GM19455 (cell line): ENCODE measurements around the gene SPIC.
"Not testable (repeated sequence)": the region's sequence is repeated elsewhere in the genome, so short reads cannot be mapped to it uniquely, and the experiment has no call there.

Experiments
- ATAC-seq: cut with Tn5 transposase; IDR thresholded peaks from one replicate; pipeline ENCODE4 v1.9.1; 2021; ENCODE audit not compliant: unreplicated experiment

SPIC gene

DNA sequence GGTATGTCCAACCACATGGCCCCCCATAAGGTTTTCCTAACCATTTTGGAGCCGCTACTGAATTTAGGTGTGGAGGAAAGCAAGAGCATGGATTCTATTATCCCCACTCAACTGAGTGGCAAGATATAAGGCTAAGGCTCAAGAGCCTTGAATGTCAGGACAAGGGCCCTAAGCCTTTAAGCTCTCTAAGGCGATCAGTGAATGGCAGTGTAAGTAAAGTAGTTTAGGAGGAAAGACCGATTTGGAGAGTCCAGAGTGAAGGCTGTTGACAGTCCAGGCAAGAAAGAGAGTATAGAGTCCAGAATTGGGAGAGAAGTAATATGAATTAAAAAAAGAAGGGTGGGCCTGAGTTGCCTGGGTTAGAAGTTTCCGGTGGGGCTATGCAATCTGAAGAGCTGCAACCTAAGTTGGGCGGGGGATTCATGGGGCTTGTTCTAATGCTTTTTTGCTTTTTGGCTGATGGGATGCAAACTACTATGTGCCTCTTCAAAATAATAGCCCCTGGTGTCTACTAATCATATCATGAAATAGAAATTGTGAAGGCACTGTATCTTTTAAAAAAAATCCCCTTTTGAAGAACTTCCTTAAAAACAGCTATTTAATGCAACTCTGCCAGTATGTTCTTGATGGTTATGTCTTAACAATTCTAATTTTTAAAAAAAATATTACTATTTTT is at the start of gene SPIC:
SPIC (plus strand) TSS at position 626 of the 676 bp plus-strand sequence. CDS start 1,569 bp downstream, outside the sequence.
- ATAC-seq = no peak

DNA sequence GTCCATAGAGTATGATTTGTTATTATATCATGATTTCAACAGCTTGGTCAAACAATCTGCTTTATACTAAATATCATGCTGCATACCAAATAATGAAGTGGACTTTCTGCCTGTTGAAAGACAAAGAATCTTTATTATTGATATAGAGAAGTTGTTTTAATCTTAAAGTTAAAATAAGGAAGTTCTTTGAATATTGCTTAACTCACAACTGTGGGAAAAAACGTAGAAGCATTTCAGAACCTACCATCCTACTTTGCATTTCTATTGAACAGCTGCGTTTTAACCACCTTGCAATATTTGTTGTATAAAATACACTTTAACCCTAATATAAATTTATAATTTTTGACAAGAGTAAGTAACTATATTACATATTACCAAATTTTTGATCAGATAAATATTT is 44.7 kb upstream of the SPIC start:
- no peak for ATAC-seq

DNA sequence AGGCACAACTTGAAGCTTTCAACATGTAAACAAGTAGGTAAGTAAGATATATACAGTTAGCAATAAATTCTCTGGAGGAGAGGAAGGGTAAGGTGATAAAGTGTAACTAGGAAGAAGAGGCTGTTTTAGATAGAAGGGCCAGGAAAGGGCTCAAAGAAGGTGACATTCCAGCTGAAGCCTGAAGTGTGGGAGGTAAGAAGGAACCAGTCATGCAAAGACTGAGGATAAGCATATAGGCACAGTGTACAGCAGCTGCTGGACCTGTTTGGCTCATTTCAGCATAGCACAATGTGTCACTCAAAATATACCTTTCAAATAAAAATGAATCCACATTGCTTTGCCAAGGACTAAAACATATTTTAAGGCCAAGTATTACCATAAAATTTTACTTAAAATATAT is 39.0 kb upstream of the SPIC start:
- no peak for ATAC-seq

DNA sequence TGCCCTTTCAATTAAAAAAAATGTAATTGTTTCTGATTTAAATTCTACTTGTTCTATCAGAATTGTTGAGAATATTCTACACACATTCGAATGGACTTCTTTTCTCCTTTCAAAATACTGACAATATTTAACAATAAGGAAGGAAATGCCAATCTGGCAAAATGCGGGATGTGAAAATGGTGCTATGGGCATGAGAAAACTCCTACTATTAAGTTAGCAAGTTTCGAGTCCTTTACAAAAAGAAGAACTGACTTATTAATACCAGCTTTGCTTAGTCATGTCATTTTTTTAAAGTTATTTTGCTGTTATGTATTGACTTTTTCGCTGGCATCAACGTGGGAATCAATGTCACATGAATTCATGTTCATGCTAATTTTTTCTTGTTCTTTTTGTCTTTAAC is 35.9 kb upstream of the SPIC start:
- ATAC-seq = no peak

DNA sequence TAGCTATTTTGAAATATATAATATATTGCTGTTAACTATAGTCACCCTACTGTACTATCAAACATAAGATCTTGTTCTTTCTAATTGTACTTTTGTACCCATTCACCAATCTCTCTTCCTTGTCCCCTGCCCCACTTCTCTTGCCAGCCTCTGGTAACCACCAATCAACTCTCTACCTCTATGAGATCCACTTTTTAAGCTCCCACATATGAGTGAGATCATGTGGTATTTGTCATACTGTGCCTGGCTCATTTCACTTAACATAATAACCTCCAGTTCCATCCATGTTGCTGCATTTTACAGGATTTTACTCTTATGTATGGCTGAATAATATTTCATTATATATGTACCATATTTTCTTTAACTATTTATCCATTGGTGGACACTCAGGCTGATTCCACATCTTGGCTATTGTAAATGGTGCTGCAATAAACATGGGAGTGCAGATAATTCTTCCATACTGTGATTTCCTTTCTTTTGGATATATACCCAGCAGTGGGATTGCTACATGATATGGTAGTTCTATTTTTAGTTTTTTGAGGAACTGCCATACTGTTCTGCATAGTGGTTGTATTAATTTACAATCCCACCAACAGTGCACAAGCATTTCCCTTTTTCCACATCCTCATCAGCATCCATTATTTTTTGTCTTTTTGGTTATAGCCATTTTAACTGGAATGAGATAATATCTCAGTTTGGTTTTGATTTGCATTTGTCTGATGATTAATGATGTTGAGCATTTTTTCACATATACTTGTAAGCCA is 33.5 kb upstream of the SPIC start:
- no peak for ATAC-seq

DNA sequence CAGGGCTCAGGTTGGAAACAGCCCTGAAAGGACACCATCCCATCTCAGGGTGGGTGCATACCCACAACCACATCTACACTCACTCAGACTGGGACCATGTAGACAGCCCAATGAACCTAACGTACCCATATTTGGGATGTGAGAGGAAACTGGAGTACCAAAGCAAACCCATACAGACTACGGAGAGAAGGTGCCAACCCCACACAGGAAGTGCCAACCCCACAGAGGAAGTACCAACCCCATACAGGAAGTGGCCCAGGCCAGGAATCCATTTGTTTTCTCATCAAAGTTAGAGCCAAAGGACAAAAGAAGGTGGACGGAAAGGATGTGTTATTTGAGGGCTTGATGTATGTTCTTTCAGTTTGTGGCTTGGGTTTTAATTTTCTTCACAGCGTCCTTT is 19.5 kb upstream of the SPIC start:
- ATAC-seq = no peak

DNA sequence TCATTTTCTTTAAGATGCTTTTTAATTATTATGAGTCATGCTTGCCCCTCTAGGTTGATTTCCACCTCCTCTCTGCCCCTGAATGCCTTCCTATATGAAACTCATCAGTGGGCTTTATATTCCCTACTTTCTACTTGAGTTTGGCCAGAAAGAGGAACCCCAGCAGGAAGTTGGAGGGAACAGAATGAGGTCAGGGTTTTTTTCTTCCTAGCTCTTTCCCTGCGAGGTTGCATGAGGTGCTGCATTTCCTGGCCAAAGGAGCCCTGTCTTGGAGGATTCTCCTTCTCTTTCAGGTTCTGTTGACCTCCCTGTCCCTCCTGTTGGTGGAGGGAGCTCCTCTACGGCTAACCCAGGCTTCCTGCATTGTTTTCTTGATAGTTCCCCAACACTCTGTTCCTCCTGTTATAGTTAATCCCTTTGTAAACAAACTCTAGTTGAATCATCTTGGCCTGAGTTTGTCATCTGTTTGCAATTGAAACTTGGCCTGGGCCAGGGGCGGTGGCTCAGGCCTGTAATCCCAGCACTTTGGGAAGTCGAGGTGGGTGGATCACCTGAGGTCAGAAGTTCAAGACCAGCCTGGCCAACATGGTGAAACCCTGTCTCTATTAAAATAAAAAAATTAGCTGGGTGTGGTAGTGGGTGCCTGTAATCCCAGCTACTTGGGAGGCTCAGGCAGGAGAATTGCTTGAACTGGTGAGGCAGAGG is 15.3 kb upstream of the SPIC start:
- ATAC-seq = no peak

DNA sequence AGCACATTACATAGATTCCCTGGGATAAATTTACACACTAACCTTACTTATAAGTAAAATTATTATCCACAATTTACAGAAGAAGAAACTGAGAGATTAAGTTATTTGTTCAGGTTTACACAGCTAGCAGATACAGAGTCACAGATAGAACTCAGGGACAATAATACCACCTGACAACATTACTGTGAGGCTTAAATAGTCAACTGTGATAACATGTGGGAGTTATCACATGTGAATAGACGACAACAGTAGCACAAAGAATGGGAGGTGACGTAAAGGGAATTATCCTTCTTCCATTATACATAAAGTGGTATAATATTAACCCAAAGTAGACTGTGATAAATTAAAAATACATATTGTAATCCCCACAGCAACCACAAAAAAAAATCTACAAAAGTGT is 6.2 kb upstream of the SPIC start:
- ATAC-seq = no peak

DNA sequence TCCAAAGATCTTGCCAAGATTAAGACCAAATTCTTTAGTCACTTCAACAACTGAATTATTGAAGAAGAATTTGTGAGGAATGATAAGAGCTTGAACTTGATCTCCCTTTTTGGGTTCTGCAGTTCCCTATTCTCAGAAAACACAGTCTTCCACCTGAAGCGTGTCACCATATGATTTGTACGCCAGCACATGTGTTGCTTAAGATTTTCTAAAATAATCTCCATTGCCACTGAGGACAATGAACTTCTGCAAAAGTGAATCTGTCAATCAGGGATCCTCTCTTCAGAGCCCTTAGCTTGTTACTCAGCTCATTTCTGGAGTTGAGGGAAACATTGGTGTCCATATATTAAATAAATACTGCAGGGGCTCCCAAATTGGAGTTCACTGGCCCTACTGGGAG is 4.2 kb upstream of the SPIC start:
- no peak for ATAC-seq

DNA sequence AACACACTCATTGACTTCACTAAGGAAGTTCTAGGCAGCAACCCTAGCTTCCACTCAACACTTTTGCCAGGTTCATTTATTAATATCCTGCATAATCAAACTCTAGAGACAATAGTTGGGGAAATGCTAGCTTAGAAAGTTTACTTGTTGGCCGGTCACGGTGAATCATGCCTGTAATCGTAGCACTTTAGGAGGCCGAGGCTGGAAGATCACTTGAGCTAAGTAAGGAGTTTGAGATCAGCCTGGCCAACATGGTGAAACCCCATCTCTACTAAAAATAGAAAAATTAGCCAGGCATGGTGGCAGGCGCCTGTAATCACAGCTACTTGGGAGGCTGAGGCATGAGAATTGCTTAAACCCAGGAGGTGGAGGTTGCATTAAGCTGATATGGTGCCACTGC is 3.3 kb upstream of the SPIC start:
- not testable (repeated sequence) for ATAC-seq

DNA sequence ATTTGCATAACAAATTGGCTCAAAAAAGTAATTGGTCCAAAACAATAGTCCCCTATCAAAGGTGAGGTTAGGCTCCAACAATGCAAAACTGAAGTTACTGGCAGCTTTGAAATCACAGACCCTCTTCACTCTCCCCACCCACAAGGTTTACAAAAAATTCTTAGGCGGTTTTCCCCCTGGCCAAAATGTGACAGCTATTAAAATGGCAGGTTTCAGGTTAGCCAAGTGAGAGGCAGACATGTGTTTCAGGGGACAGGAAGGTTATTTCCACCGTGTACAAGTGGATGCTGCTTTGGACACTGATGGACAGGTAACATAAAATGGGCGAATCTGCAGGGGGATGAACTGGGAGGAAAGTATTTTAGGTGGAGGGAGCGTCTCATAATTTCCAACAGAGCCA is 888 bp upstream of the SPIC start:
- ATAC-seq = no peak

DNA sequence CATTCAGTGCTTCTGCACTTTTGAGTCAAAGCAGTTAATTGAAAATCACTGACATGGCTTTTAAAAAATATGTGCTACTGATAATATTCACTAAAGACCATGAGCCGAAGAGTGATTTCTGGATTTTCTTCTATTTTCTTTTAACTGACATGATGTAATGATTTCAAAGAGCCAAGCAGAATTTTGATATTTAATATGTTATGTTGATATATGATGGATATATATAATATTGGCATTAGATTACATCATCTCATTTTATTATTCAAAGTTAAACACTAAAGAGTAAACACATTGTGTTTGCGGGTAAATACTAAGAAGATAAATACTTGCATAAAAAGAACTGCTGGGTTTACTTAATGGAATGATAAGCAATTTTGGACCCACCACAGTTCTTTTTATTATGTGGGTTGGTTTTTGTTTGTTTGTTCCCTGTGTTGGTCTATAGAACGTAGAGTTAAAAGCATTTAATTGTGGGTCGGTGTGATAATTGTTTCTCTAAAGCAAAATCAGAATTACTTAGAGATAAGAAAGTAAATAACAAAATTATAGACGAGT is 692 bp downstream of the SPIC start:
- no peak for ATAC-seq

DNA sequence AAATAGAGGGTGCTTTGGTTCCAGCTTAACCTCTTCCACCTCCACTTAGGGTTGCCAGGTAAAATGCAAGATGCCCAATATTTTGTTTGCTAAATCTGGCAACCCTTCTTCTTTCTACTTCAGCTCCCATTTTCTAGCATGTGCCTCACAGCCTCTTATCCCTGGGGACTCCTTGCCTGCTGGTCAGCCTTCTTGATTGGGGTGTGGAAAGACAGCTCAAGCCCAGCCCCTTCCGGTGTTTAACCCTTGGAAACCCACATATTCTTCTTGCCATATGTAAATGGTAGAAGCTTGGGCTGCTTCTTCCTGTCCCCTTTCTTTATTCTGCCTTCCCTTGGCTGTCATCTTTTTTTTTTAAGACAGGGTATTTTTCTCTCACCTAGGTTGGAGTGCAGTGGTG is 5.7 kb downstream of the SPIC start:
- ATAC-seq = no peak

DNA sequence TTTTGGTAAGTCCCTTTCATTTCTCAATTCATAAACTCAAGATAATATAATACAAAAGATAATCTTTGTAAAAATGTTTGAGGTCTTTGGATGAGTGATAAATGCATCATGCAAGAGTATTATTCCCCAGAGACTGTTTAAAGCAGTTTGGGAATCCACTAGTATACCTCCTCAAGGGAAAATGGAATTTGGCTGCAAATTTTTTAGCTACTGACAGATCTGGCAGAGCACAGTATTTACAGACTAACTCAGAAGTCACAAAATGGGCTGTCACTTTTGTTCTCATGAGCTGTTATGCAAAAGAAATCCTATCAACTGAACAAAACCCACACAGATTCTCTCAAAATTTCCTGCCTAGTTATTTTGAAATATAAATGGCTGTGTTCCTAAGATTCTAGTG is 9.9 kb downstream of the SPIC start:
- ATAC-seq = no peak

DNA sequence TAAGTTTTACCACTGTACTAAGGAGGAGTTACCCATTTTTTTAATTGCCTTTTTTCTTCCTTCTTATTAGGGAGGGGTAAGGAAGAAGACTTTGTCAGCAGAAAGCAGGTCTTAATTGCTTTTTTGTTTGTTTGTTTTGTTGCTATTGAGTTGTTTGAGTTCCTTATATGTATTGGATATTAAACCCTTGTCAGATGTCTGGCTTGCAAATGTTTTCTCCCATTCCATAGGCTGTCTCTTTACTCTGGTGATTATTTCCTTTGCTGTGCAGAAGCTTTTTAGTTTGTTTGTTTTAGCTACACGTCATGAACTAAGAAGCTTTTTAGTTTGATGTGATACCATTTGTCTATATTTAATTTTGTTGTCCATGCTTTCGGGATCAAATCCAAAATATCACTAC is 13.3 kb downstream of the SPIC start:
- no peak for ATAC-seq

DNA sequence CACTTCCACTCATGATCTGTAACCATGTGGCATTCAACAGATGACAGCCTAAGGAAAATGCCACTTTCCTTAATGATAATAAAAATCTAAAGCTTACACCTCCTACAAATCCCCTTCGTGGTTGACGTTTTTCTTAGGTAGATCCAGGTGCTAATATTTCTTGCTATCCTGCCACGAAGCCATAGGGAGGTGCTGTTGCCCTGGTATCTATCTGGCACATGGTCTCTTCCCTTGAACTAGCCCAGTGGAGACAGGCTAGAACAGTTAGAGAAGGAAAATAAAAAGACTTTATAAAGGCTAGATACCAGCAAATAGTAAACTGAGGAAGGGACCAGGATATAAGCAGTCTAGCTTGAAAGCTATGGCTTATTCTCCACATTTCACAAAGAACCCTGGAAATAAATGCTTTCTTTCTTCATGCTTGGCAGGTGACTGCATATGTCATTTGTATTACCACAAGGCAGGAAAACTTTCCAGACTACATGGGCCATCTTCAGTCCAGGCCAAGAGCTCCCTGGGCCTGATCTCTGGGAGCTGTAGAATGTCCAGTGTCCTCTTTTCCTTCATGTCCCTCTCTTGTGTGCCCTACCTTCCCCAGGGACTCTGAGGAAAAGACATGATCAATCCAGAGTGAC is 15.3 kb downstream of the SPIC start:
- peak; percentile 55 for ATAC-seq

DNA sequence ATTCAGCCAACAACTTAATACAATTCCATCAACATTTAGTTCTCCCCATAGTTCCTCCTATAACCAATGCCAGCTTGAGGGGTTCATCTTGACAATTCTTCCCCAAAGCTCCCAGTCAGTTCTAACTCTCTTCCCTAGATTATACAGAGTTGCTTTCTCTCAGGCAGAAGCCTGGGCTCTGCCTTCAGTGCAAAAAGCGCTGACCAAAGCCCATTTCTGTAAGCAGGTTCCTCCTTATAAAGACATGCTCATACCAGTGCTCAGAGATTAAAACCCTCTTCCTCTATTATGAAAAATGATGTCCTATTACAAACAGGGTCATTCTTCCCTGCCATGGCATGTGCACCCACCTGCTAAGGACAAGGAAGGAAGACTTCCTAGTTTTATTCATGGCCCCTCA is 16.2 kb downstream of the SPIC start:
- no peak for ATAC-seq

DNA sequence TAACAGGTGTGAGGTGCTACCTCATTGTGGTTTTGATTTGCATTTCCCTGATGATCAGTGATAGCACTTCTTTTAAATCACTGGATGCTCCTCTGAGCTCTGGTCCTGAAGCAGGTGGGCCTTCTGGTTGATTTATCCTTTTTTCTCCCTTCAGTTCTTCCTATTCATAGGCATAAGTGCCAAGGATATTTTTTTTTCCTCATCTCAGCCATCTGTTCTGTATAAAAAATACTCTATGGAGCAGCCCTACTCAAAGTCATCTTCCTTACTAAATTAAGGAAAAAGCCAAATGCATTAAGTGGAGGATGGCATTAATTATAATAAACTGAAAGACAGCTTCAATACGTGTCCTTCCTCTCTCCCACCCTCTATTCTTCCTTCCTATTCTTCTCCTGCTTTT is 18.4 kb downstream of the SPIC start:
- no peak for ATAC-seq

DNA sequence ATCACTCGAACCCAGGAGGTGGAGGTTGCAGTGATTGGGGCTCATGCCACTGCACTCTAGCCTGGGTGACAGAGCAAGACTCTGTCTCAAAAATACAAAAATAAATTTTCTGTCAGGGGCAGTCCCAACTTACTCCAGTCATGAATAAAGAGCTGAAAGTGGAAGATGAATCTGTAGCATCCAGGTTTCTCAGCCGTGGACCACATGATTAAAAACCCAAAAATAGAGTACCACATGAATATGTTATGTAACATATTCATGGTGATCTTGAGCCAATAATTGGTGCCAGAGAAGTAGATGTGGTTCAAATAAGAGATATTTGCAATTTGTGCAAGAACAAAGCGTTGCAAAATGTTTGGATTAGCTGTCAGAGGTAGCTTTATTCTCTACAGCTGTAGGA is 23.1 kb downstream of the SPIC start:
- ATAC-seq = no peak

DNA sequence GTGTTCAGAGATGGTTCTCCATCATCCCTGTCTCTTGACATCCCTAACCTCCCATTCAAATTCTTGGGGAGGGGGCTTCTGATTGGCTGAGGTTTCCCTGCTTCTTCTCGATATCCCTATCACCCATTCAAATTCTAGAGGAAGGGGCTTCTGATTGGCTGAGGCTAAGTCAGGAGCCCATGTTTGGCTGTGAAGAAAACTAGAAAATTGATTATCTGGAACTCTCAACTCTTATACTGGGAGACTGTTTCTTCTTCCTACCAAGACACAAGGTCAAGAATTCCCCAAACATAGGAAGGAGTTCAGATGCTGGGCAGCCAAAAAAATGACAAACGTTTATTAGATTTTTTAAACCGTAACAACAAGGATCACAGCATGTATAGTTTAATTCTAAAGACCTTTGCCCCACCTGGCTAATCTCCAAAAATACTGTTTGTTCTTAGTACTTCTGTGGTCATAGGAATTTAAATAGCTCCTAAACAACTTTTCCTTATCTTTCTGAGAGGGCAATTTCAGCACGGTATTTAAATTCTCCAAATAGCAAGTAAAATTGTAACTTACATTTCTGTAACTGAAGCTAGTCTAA is 26.4 kb downstream of the SPIC start:
- ATAC-seq = no peak

DNA sequence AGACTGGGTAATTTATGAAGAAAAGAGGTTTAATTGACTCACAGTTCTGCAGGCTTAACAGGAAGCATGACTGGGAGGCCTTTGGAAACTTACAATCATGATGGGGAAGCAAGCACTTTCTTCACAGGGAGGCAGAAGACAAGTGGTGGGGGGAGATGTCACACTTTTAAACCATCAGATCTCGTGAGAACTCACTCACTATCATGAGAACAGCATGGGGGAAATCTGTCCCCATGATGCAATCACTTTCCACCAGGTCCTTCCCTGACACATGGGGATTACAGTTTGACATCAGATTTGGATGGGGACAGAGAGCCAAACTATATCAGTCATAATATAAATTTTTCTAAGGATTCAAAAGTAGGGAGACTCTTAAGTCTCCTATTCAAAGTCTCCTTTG is 46.0 kb downstream of the SPIC start:
- ATAC-seq = no peak
